GM12865 (cell line): ENCODE measurements around the gene DCUN1D2.

Experiments
- DNase-seq: peaks from one replicate; pipeline ENCODE4 v3.0.0; 2010; ENCODE audit warnings: low read depth
- H3K4me3 ChIP-seq: 2 replicates; pipeline ENCODE4 v1.5.1; 2011; ENCODE audit warnings: mild to moderate bottlenecking, low read depth, low read length, control low read depth
- TF ChIP-seq, protein P1 (sequence below): IDR thresholded peaks from 2 replicates; pipeline ENCODE4 v1.5.1; 2011; ENCODE audit warnings: low read length, control low read depth, low read depth, inconsistent platforms; ENCODE audit not compliant: insufficient read depth; ENCODE audit errors: missing control alignments

The DCUN1D2 gene

DNA sequence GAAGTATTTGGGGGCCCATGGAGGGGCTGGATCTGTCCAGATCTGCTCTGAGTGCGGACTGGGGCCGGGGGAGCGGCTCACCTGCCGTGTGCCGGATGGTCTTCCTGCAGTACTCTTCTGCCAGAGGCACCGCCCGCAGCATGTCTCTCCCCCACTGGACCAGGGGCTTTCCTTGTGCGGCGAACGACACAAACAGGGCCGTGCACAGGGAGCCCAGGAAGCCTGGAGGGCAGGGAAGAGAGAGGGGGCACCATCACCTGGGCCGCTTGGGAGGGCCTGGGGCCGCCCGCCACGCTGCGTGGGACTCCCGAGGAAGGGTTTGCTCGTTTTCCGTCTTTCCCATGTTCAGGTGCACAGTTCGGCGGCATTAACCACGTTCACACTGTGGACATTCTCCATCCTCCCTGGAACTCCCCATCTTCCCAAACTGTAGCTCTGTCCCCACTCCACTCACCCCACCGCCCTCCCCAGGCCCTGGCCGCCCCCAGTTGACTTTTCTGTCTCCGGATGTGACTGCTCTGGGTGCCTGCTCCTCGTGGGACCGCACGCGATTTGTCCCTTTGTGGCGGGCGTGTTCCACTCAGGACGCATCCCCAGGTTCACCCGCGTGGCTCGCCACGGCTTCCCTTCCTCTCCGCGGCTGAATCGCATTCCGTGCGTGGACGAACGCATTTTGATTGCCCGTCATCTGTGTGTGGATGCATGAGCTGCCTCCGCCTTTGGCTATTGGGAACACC lies 61.5 kb downstream of the DCUN1D2 start:
- TF ChIP-seq, protein P1, sequence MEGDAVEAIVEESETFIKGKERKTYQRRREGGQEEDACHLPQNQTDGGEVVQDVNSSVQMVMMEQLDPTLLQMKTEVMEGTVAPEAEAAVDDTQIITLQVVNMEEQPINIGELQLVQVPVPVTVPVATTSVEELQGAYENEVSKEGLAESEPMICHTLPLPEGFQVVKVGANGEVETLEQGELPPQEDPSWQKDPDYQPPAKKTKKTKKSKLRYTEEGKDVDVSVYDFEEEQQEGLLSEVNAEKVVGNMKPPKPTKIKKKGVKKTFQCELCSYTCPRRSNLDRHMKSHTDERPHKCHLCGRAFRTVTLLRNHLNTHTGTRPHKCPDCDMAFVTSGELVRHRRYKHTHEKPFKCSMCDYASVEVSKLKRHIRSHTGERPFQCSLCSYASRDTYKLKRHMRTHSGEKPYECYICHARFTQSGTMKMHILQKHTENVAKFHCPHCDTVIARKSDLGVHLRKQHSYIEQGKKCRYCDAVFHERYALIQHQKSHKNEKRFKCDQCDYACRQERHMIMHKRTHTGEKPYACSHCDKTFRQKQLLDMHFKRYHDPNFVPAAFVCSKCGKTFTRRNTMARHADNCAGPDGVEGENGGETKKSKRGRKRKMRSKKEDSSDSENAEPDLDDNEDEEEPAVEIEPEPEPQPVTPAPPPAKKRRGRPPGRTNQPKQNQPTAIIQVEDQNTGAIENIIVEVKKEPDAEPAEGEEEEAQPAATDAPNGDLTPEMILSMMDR: no peak
- H3K4me3 ChIP-seq: no peak overlapping the region
- DNase-seq: no peak

DNA sequence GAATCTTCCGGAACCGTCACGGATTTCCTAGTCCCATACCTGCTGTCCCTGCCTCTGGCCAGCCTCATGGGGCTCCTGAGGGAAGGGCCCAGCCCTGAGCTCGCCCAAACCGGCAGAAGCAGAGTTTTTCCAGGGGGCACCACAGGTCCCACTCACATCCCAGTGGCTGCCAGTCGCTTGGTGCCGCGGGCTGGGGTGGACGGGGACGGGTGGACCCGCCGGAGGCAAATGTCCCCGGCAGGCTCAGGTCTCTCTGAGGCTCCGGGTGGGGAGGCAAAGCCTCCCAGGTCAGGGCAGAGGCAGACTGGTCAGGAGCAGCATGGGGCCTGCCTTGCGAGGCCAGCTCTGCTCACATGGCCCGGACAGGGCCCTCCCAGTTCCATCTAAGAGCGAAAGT lies 62.0 kb downstream of the DCUN1D2 start:
- TF ChIP-seq, protein P1: no peak
- no peak for DNase-seq
- H3K4me3 ChIP-seq: no peak overlapping the region

DNA sequence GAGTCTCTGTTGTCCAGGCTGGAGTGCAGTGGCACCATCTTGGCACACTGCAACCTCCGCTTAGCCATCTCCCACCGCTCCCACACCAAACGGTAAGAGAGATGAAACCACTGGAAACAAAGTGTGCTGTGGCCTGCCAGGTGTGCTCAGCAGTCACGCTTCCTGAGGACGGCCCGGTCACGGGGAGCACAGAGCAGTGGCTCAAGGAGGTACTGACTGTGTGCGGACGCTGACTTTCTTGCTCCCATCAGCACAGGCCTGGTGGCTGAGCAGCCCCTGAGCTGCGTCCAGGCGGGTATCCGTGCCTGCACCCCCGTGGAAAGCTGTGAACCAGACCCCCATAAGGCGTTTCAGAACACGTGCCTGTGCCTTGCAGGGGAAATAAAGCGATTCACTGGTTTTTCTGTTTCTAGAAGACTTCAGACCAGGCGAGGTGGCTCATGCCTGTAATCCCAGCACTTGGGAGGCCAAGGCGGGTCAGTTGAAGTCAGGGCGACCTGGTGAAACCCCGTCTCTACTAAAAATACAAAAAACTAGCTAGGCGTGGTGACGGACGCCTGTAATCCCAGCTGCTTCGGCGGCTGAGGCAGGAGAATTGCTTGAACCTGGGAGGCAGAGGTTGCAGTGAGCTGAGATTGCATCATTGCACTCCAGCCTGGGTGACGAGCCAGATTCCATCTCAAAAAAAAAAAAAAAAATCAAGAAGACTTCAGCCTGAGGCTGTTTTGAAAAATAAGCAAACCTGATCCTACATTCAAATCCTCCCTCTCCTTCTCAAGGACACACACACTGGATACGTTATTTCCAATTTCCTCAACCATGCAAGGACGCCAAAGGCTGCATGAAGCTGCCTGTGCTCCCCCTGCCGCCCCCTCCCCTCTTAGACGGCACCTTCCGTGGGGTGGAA lies 62.7 kb downstream of the DCUN1D2 start:
- DNase-seq: no peak
- H3K4me3 ChIP-seq: no peak overlapping the region
- TF ChIP-seq, protein P1: no peak

DNA sequence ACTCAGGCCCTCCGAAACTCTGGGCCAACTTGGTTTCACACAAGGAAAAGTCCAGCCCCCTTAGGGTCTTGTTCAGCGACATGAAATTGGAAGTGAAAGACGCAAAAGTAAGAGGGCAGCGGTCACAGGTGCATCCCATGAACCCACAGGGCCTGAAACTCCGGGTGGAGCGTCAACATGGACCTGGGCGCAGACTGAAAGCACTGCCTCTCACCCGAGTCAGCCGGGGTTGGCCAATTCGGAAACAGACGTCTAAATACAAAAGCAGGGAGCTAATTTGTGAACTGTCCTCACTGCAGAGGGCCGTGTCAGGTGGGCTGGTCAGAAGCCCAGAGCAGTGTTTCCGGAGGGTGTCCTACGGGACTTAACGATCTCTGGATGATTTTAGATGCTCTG lies 63.9 kb downstream of the DCUN1D2 start:
- DNase-seq: no peak
- H3K4me3 ChIP-seq: no peak overlapping the region
- TF ChIP-seq, protein P1: no peak

DNA sequence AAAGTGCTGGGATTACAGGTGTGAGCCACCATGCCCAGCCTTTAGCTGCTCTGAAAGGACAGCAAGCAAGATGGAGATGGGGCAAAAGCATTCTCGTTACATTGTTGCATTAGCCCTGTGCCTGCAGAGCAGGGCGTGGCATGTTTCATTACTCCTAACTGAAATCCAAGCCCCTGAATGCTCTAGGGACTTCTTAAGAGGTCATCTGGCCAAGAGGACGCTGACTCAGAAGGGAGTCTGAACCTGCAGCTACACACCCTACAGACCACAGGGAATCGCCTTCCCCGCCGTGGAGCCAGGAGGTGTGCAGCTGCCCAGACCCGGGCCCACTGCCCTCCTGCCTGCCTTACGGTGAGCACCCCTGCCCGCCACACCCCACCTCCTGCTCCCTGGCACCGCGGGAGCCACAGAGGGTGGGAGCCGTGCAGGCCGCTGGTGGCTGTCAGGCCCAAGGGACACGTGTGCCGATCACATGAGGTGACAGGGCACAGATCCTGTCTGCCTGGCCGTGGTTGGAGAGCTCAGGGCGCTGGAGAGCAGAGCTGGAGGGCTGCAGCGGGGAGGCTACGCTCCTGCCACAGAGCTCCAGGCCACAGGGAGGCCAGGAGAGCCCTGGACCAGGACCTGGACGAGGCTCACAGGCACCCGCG lies 64.4 kb downstream of the DCUN1D2 start:
- DNase-seq: no peak
- TF ChIP-seq, protein P1: no peak
- no peak overlapping the region for H3K4me3 ChIP-seq

DNA sequence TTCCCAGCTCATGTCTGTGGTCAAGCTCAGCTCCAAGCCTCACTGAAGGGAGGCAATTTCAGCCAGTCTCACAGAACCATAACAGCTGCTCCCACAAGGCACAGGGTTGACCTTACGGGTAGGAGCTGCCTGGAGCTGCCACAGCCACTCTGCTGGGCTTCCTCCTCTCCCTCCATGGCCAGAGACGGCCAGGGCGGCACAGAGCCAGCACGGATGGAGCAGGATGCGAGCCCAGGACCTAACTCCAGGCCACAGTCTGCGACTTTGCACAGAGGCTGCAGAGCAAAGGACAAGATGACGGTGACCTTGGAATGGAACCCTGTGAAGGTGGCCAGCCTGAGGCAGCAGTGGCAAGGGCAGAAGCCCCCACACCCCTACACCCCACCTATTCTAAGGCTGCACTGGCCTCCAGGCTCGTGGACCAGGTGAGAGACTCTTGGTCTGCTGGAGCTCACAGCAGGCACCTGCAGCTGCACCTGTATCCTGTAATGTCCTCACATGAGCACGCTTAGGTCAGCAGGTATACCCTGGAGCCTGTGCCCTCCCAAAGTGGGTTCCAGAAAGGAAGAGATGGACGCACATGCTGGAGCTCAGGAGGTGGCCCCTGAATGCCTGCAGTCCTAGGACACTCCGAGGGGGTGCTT lies 66.9 kb downstream of the DCUN1D2 start:
- DNase-seq: no peak
- TF ChIP-seq, protein P1: no peak
- no peak overlapping the region for H3K4me3 ChIP-seq
